ENCODE results near the gene SVIL. TPM values are rescaled to one million over a fixed set of nuclear protein-coding genes. Genes with fewer than 3 reads are reported as not detected.

Gene SVIL
- total and polyA plus RNA-seq, 2 of the 13 experiments (the other 11 are each of a cell fraction or from before 2014, with no cell fraction given) = 3.9 to 12.1 TPM

DNA sequence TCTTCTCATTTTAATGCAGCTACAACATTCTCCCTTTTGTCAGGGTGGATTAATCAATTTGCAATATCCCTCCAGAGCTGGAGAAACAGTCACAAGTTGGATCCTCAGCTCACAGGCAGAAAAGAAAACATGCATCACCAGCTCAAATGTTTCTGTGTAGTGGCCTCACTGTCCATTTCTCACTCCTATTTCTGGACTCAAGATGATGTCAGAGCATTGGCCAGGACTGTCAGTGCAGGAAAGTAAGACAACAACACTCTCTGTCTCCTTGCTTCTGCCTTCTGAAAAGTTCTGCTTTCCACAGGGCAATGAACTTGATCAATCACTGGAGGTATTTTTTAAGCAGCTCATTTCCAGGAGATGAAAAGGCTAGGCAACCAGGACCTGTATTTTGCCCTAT is 8.2 kb upstream of the SVIL start (continued):
- TF ChIP-seq, protein P1, sequence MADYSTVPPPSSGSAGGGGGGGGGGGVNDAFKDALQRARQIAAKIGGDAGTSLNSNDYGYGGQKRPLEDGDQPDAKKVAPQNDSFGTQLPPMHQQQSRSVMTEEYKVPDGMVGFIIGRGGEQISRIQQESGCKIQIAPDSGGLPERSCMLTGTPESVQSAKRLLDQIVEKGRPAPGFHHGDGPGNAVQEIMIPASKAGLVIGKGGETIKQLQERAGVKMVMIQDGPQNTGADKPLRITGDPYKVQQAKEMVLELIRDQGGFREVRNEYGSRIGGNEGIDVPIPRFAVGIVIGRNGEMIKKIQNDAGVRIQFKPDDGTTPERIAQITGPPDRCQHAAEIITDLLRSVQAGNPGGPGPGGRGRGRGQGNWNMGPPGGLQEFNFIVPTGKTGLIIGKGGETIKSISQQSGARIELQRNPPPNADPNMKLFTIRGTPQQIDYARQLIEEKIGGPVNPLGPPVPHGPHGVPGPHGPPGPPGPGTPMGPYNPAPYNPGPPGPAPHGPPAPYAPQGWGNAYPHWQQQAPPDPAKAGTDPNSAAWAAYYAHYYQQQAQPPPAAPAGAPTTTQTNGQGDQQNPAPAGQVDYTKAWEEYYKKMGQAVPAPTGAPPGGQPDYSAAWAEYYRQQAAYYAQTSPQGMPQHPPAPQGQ (CRISPR knock-in tag; IDR thresholded peaks at IDR 0.05; ENCODE audit: borderline replicate concordance) = no peak
- TF ChIP-seq ZNF143 (CRISPR knock-in tag; IDR thresholded peaks at IDR 0.05) = no peak
- TF ChIP-seq ZNF550 (CRISPR knock-in tag; IDR thresholded peaks at IDR 0.05; ENCODE audit: borderline replicate concordance) = no peak
- TF ChIP-seq KDM6A (CRISPR knock-in tag; IDR thresholded peaks at IDR 0.05; ENCODE audit: low read depth) = no peak
- TF ChIP-seq, protein P2, sequence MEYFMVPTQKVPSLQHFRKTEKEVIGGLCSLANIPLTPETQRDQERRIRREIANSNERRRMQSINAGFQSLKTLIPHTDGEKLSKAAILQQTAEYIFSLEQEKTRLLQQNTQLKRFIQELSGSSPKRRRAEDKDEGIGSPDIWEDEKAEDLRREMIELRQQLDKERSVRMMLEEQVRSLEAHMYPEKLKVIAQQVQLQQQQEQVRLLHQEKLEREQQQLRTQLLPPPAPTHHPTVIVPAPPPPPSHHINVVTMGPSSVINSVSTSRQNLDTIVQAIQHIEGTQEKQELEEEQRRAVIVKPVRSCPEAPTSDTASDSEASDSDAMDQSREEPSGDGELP (IDR thresholded peaks at IDR 0.05; ENCODE audit: borderline replicate concordance, low read depth) = no peak

DNA sequence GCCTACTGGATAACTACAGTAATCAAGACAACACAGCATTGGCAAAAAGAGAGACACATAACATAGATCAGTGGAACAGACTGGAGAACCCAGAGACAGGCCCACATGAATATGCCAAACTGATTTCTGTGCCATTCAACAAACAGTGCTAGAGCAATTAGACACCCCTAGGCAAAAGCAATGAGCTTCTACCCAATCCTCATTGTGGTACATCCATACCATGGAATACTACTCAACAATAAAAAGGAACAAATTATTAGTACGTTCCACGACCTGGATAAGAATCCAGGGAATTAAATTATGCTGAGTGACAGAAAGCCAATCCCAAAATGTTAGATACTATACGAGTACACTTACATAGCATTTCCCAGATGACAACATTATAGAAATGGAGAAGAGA is 2.8 kb upstream of the SVIL start:
- Histone ChIP-seq H3K9ac (ENCODE audit: insufficient read depth, low read depth, low read length) (no peak overlapping the region), H3K9me3 (ENCODE audit: low read length) (no peaks in the 10 kb centered on the region), H3K27ac (ENCODE audit: extremely low read length, insufficient read depth, low read length) (no peak overlapping the region), H3K4me2 (ENCODE audit: low read depth, low read length) (no peak overlapping the region), H4K20me1 (ENCODE audit: insufficient read depth, low read length) (no peaks in the 10 kb centered on the region), H3K79me2 (ENCODE audit: insufficient read depth, low read length) (no peaks in the 10 kb centered on the region), H3K4me1 (ENCODE audit: insufficient read depth, low read length) (peaks cover 48% of the 10 kb centered on the region), H2AFZ (ENCODE audit: low read length) (no peak overlapping the region), H3K4me3 (replicated peaks in 1 of 3; ENCODE audit: insufficient read depth in 1 of 3, low read depth in 2 of 3, low read length in 3 of 3) (no peak overlapping the region), H3K36me3 (replicated peaks in 1 of 2; ENCODE audit: control insufficient read depth in 1 of 2, insufficient read depth in 2 of 2, low read length in 2 of 2) (no peaks in the 10 kb centered on the region), H3K27me3 (ENCODE audit: control insufficient read depth in 1 of 2, insufficient read depth in 2 of 2, low read length in 2 of 2) (no peaks in the 10 kb centered on the region)
- intact Hi-C loops (cut with micrococcal nuclease; ENCODE audit: unreplicated experiment) (no loop called here), in situ Hi-C loops (cut with HindIII; ENCODE audit: extremely low pct_ligation_motif_present, low pct_unique_long_range_greater_than_20kb) (loop anchor here (5.0 kb wide), 1 partner anchor 100 kb away; no protein-coding TSS in a partner anchor)
- no peak for ATAC-seq
- ChIA-PET CTCF (ENCODE audit: low intra/inter-chr PET ratio, low total read pairs) (no interaction called here), POLR2A (no interaction called here)
- 97% methylated on average over 3 of the region's 3 CpGs for WGBS (ENCODE audit: low lambda C conversion rate)
- DNase-seq (ENCODE audit: low spot score) = no peak
- BruUV-seq (replicated peaks) = no TSS peak
- no peak for FAIRE-seq
- TF ChIP-seq ZNF460 (CRISPR knock-in tag; IDR thresholded peaks at IDR 0.05; ENCODE audit: borderline replicate concordance) = no peak
- TF ChIP-seq, protein P3, sequence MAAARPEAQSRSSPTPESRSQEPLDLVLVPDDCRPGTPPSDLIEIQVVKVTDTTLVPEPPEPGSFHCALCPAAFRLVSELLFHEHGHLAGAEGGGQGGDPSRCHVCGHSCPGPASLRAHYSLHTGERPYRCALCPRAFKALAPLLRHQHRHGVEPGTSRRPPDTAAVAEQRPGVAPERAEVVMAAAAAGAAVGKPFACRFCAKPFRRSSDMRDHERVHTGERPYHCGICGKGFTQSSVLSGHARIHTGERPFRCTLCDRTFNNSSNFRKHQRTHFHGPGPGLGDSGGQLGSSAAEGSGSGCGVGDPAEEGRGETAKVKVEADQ (CRISPR knock-in tag; IDR thresholded peaks at IDR 0.05; ENCODE audit: borderline replicate concordance) = no peak
- TF ChIP-seq ZNF224 (CRISPR knock-in tag; IDR thresholded peaks at IDR 0.05) = no peak
- no peak for TF ChIP-seq ZNF251 (CRISPR knock-in tag; IDR thresholded peaks at IDR 0.05)
- no peak for TF ChIP-seq RELA (CRISPR knock-in tag; IDR thresholded peaks at IDR 0.05)
- no peak for TF ChIP-seq STAG1 (CRISPR knock-in tag; IDR thresholded peaks at IDR 0.05)
- no peak for TF ChIP-seq SALL1 (CRISPR knock-in tag; IDR thresholded peaks at IDR 0.05)
- TF ChIP-seq ARNTL (CRISPR knock-in tag; IDR thresholded peaks at IDR 0.05) = no peak
- no peak for TF ChIP-seq ZNF337 (CRISPR knock-in tag; IDR thresholded peaks at IDR 0.05; ENCODE audit: borderline replicate concordance, low read depth)
- TF ChIP-seq HCFC1 (IDR thresholded peaks at IDR 0.05; ENCODE audit: low read depth, low read length) = no peak
- TF ChIP-seq, protein P4, sequence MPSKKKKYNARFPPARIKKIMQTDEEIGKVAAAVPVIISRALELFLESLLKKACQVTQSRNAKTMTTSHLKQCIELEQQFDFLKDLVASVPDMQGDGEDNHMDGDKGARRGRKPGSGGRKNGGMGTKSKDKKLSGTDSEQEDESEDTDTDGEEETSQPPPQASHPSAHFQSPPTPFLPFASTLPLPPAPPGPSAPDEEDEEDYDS (CRISPR knock-in tag; IDR thresholded peaks at IDR 0.05) = no peak
- TF ChIP-seq ZNF225 (CRISPR knock-in tag; IDR thresholded peaks at IDR 0.05) = no peak
- TF ChIP-seq ZIK1 (CRISPR knock-in tag; IDR thresholded peaks at IDR 0.05; ENCODE audit: borderline replicate concordance, low read depth) = no peak
- TF ChIP-seq, protein P5, sequence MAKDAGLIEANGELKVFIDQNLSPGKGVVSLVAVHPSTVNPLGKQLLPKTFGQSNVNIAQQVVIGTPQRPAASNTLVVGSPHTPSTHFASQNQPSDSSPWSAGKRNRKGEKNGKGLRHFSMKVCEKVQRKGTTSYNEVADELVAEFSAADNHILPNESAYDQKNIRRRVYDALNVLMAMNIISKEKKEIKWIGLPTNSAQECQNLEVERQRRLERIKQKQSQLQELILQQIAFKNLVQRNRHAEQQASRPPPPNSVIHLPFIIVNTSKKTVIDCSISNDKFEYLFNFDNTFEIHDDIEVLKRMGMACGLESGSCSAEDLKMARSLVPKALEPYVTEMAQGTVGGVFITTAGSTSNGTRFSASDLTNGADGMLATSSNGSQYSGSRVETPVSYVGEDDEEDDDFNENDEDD (CRISPR knock-in tag; IDR thresholded peaks at IDR 0.05; ENCODE audit: borderline replicate concordance) = no peak
